Activated CD4-positive, alpha-beta T cell treated with anti-CD3 and anti-CD28 coated beads, Interleukin-2, Interleukin-6, amounts not matched to agents 100 ng/mL and 50 ng/mL, durations not matched to agents 16 hours and 8 hours (primary cell): ENCODE measurements around the gene CAPN15.
"Not testable (repeated sequence)": the region's sequence is repeated elsewhere in the genome, so short reads cannot be mapped to it uniquely, and the experiment has no call there.

Experiments
- DNase-seq: peaks from one replicate; pipeline ENCODE4 v3.0.0-alpha.2; 2020

The CAPN15 gene

GRCh38 chr16:507527-507926, 20.0 kb upstream of the CAPN15 start:
- not testable (repeated sequence) for DNase-seq

DNA sequence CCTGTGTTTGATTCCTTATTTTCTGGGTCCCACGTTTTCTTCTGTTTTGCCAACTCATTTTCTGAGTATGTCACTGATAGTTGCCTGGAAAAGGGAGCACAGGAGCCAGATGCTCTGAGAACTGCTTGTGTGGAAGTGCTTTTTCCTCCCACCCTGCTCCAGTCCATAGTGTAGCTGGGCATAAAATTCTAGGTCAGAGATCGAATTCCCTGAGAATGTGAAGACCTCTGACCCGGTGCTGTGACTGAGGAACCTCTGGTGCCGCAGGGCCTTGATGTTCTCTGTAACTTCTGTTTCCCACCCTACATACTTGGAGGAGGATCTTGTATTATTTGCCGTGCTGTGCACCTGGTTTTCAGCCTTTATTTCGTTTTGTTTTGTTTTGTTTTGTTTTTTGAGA, 19.5 kb upstream of the CAPN15 start:
- no peak for DNase-seq

GRCh38 chr16:508884-509736, 18.4 kb upstream of the CAPN15 start:
- DNase-seq, result no peak

- DNase-seq, result no peak
These were observed 17.3 kb upstream of the CAPN15 start for GRCh38 chr16:510066-510825.

- no peak for DNase-seq
These were observed 14.7 kb upstream of the CAPN15 start for GRCh38 chr16:512802-513201.

DNA sequence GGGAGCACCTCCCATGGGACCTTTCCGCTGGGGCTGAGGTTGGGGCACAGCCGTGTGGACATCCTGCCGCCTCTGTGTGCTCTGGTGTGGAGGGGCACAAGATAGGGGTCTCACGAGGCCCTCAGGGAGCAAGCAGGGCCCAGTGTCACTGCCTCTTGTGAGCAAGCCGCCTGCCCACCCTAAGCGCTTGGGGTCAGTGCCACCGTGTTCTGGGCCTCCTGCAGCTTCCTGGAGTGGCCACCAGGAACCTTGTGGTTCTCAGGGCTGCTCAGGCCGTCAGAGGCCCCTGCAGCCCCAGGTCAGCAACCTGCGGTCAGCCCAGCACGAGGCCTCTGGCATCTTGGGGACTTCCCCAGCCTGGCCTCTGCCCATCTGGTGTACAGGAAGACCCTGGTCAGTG, 13.6 kb upstream of the CAPN15 start:
- no peak for DNase-seq

- DNase-seq, result no peak
These were observed 12.2 kb upstream of the CAPN15 start for GRCh38 chr16:515175-515938.

DNA sequence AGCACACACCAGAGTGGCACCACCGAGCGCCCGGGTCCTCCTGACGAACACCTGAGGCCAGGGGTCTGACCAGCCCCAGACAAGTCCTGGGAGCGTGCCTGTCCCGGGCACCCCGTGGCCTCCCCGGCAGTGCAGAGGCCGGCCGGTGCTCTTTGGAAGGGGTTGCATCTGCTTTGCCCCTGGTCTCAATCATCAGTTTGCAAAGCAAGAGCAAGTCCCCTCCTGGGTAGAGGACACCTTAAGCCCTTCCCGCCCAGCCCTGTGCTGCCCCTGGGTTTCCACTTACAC, 11.6 kb upstream of the CAPN15 start:
- no peak for DNase-seq

GRCh38 chr16:516301-516700, 11.2 kb upstream of the CAPN15 start:
- DNase-seq, result no peak

- no peak for DNase-seq
These were observed 8.7 kb upstream of the CAPN15 start for GRCh38 chr16:518858-519257.

DNA sequence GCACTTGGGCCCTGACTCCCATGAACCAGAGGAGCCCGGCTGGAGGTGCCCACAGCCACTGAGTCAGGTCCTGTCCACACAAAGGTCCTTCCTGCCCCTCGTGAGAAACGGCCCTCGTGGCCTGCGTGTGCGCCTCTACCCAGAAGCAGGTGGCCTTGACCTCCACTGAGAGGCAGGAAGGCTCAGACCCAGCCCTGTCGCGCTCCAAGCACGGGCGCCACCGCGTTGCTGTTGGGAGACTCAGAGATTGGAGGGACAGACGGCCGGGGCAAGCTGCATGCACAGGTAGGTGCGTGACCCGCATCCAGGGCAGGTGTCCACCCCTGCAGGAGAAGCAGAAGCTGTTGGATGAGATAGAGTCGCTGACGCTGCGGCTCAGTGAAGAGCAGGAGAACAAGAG, 8.1 kb upstream of the CAPN15 start:
- DNase-seq, result no peak

DNA sequence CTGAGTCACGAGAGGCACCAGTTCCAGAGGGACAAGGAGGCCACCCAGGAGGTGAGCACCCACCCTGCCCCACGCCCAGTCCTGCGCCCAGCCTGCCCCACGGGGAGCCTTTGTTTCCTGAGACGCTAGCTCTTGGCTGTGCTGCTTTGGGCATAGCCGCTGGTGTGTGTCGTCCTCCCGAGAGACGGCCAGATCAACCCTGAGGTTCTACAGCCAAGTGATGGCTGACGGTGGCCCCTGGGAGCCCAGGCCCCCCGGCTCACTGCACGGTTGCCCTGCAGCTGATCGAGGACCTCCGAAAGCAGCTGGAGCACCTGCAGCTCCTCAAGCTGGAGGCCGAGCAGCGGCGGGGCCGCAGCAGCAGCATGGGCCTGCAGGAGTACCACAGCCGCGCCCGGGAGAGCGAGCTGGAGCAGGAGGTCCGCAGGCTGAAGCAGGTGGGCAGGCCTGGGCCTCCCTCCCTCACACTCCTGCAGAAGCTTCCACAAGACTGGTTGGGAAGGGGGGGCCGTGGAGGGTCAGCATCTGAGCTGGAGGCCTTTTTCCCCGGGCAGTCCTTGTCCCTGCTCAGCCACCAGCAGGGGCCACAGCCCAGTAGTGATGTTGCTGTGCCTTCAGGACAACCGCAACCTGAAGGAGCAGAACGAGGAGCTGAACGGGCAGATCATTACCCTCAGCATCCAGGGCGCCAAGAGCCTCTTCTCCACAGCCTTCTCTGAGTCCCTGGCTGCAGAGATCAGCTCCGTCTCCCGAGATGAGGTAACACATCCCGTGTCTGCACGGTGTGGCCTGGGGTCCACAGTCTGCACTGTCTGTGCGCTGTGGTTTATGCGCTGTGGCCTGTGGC, 7.4 kb upstream of the CAPN15 start:
- DNase-seq, result no peak

GRCh38 chr16:520847-521246, 6.7 kb upstream of the CAPN15 start:
- no peak for DNase-seq

DNA sequence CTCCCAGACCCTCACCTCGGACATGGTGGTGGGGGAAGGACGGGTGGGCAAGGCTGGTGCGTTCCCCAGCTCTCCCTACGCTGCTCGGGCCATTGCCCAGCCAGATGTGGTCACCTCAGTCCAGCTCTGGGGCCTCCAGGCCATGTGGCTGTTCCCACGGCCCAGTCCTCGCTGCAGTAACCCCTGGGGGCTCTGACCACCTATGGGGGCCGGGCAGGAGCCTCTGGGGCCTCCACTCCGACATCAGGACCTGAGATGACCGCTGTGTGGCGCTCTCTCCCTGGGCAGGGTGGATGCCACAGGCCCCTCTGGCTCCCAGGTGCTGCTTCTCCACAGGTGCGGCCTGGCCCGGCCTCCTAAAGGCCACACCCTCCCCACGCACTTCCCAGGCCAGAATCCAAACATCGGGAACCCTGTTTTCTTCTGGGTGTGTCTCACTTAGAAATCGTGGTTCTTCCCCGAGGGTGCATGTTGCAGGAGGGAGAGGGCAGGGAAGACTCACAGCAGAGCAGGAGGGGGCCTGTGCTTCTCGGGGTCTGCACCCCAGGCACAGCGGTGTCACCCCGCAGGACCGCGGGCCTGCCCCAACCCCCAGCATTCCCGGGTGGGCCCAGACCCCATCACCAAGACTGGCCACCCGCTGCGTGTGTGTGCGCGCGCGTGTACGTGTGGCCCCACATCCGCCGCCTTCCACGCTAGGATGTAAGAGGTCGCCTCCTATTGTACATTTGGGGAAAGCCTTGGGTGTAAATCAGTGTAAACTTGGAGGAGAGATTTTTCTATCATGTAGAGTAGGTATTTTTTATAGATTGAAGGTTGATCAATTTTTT, 5.9 kb upstream of the CAPN15 start:
- no peak for DNase-seq

GRCh38 chr16:522320-523096, 5.0 kb upstream of the CAPN15 start:
- DNase-seq, result no peak

DNA sequence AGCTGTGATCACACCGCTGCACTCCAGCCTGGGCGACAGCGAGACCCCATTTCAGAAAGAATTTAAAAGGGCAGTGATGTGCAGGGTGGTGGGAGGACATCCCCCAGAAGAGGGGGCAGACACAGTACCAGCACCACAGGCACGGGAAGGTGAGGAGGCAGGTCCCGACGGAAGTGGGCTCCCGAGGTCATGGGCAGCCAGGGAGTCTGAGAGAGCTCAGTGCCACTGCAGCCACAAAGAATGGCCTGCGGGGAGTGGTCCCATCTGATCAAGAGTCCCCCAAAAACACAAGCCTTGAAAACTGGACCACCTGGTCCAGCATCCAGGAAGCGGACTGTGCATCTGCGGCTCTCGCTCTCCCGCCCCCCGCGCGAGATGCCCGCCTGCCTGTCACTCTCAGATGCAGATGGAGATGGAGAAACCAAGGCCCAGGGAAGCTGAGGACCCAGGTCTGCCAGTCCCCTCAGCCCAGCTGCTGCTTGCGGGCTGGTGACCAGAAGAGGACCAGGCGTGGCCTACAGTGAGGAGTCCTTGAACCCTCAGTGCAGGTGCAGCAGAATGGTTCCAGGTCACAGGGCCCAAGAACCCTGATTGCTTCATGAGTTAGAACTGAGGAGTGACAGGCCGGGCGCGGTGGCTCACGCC, 4.3 kb upstream of the CAPN15 start:
- no peak for DNase-seq

DNA sequence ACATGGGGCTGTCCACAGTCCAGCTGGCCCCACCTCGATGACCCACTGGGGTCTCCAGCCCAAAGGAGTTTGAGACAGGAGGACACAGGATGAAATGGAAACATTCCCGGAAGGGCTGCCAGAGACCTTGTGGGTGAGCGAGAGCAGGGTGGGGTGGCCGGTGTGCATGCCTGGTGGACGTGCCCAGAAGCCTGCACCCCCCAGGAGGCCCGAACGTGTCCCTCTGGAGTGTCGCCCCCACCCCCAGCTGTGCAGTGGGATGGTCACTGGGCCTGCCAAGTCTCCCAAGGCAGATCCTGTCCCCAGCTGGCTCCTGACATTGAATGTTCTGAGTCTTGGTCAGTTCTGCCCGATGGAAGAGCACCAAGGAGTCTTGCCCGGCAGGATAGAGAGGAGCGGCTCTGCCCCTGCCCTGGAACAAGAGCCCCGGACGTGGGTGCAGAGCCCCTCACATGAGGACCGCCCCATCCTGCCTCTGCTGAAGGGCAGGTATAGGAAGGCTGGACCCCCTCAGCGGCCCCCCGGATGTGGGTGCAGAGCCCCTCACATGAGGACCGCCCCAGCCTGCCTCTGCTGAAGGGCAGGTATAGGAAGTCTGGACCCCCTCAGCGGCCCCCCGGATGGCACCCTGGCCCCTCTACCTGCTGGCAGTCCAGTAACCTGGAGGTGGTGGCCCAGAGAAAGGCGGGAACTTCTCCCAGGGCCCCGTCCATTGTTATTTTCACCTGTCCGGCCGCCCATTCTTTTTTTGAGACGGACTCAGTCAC, 3.1 kb upstream of the CAPN15 start:
- no peak for DNase-seq

DNA sequence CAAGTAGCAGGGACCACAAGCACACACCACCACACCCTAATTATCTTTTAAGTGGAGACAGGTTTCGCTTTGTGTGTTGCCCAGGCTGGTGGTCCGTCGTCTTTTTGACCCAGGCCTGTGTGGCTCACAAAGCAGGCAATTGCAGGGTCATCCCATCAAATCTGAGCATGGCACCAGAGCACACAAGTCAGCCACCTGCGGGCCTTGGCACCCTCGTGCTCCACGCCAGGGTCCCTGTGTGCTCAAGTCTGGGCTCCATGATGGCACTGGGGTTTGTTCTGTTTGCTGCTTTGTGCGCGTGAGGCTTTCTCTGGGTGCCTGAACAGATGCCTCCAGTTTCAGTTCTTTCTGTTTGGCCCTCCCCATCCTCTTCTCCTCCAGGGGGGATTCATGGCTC, 2.4 kb upstream of the CAPN15 start:
- DNase-seq, result no peak

DNA sequence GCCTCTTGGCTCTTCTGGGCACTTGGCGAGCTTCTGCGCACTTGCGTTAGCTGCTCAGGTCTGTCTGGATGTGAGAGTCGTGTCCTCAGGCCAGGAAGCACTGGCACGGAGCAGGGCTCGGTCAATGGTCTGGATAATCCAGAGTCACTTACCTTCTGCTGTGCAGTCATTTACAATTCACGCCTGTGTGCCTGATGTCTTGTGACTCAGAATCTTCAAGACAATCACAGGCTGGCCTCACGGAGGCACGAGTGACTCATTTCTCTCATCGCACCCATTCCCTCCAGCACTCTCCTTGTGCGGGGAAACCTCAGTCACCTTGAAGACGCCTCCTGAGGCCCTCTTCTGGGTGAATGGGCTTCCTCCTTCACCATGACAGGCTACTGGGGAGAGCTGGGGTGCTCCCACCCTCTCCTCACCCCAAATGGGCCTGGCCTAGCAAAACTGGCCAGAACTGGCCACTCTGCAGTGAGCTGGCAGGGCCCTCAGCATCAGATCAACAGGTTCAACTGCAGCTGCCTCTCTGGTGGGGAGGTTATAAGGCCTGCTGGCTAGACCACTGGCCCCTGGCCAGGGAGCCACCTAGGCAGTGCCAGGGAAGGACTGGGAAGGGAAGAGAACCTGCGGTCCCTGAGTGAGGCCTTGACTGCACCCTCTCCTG, 1.9 kb upstream of the CAPN15 start:
- peak; percentile 95 for DNase-seq
